Heart left ventricle (tissue), 13 donors: Measurements from ENCODE around the gene SLC7A6OS.

Experiments used
- CTCF ChIP-seq, 12 donors: fragments of 200-600 bp; sonication (generic) in 4 of 12; IDR thresholded peaks; one replicate each; pipeline versions ENCODE4 v1.5.0 to v1.8.0; 2018 to 2022; ENCODE audit warnings: antibody characterized with exemption in 12 of 12, mild to moderate bottlenecking in 5 of 12
- POLR2A ChIP-seq, 2 donors: fragments of 450-650 bp; IDR thresholded peaks; one replicate each; pipeline ENCODE4 v1.6.1; 2017; ENCODE audit warnings: antibody characterized with exemption in 2 of 2, mild to moderate bottlenecking in 2 of 2, moderate library complexity in 2 of 2
- donor health status: ischemic (EF 13 %, LVEDD 7.1; RV severe dilation, severe dysfunction).
- donor health status: DM: no; HTN: yes; CAD: no.
- donor health status: DM: no; HTN: no; CAD: no.
- donor health status: ischemic (EF 25% LVEDD 6.9; RV normal size, moderate dysfunction).
- donor health status: ischemic (EF 25% LVEDD 5.7; RV mildly dilated, moderate dysfunction).
- donor health status: ischemic (EF 35%, LVEDD 5.7; RV mildly dilated, moderate dysfunction).
- donor health status: nonischemic (EF 11% LVEDD 7.7; RV severe dilation, severe dysfunction).
- donor health status: DM: yes; HTN: yes; CAD: no.
- donor health status: PGD.
- donor health status: ischemic (EF 29% LVEDD 5.4; RV normal size, mild dysfunction).
- donor health status: nonischemic (EF 23%, LVEDD 6.1; RV moderate dilation, normal function).

DNA sequence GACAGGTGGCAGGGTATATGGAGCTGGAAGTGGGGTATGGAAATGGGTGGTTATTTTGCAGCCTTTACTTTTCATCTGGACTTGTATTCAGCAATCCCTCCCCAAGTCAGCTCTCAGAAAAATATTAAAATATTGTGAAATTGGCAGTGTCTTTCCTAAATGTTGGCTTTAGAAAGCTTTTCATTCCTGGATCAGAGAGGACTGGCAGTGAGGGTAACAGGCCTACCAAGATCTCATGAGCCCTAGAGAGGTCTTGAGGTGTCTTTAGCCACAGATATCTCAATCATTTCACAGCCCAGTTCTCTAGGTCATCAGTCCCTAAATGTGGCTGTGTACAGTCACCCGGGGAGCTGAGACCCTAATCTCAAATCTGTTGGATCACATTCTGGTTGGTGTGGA lies 22.5 kb downstream of the SLC7A6OS start:
- TF ChIP-seq CTCF (IDR thresholded peaks at IDR 0.05), result no peak
- TF ChIP-seq POLR2A (IDR thresholded peaks at IDR 0.05), result no peak
